T-cell (primary cell): ENCODE results near the gene RGN. TPM values are rescaled to one million over a fixed set of nuclear protein-coding genes. Genes with fewer than 3 reads are reported as not detected.
"Not testable (repeated sequence)": the region's sequence is repeated elsewhere in the genome, so short reads cannot be mapped to it uniquely, and the experiment has no call there.

Source experiments
- ATAC-seq, 4 experiments: fragments of 200-7000 bp in 3 of 4; fragments of 150-1000 bp in 1 of 4; cut with Tn5 transposase; replicated peaks in 1 of 4; 1 replicate in 3 of 4; 2 replicates in 1 of 4; pipeline ENCODE4 v1.10.0; 2021; ENCODE audit warnings: moderate library complexity in 3 of 4, mild to moderate bottlenecking in 2 of 4, moderate number of reproducible peaks in 1 of 4
- CTCF ChIA-PET, 2 donors: fragments of 300-600 bp; sonication (Branson Sonifier 250); formaldehyde crosslinking; loops; one replicate each; lab custom pipeline; 2022; ENCODE audit warnings: antibody characterized with exemption in 2 of 2; lab: Charles Lee
- POLR2A ChIA-PET, 2 donors: fragments of 300-600 bp; sonication (Branson Sonifier 250); formaldehyde crosslinking; loops; one replicate each; lab custom pipeline; 2022; ENCODE audit warnings: antibody characterized with exemption in 2 of 2; lab: Charles Lee
- DNase-seq, 35 experiments: peaks; one replicate each; pipeline versions ENCODE4 v3.0.0 to v3.0.0-alpha.2; 2013 to 2023
- H3K27ac ChIP-seq: one replicate; pipeline ENCODE4 v1.5.1; 2013; ENCODE audit warnings: low read length
- H3K27me3 ChIP-seq, 2 experiments: replicated peaks in 1 of 2; 1 replicate in 1 of 2; 2 replicates in 1 of 2; pipeline versions ENCODE4 v1.6.1 to v1.7.0; 2013; ENCODE audit warnings: low read length in 1 of 2, mixed read lengths in 1 of 2; ENCODE audit not compliant: control insufficient read depth in 2 of 2, insufficient read depth in 2 of 2; ENCODE audit errors: extremely low read depth in 1 of 2
- H3K36me3 ChIP-seq, 2 donors: 1 replicate in 1 of 2; 2 replicates in 1 of 2; pipeline versions ENCODE4 v1.6.1 to v1.7.0; 2013; ENCODE audit warnings: low read length in 1 of 2; ENCODE audit not compliant: control insufficient read depth in 2 of 2, insufficient read depth in 1 of 2; ENCODE audit errors: extremely low read depth in 1 of 2
- H3K4me1 ChIP-seq, 2 experiments: 1 replicate in 1 of 2; 2 replicates in 1 of 2; pipeline versions ENCODE4 v1.6.1 to v1.7.0; 2013; ENCODE audit warnings: low read length in 2 of 2, mixed read lengths in 1 of 2; ENCODE audit not compliant: insufficient read depth in 2 of 2, control insufficient read depth in 1 of 2; ENCODE audit errors: extremely low read depth in 1 of 2
- H3K4me3 ChIP-seq, 2 donors: 1 replicate in 1 of 2; 2 replicates in 1 of 2; pipeline versions ENCODE4 v1.5.1 to v1.7.0; 2013; ENCODE audit warnings: mild to moderate bottlenecking in 2 of 2, low read length in 1 of 2, moderate library complexity in 1 of 2; ENCODE audit not compliant: control insufficient read depth in 1 of 2; ENCODE audit errors: extremely low read depth in 1 of 2
- H3K9me3 ChIP-seq: 2 replicates; pipeline ENCODE4 v1.7.0; 2013
- H3K27ac Mint-ChIP-seq, 2 donors: one replicate each; pipeline ENCODE4 v1.8.0; 2020 to 2021; ENCODE audit warnings: mild to moderate bottlenecking in 2 of 2, mixed read lengths in 2 of 2
- H3K27me3 Mint-ChIP-seq, 2 donors: one replicate each; pipeline ENCODE4 v1.8.0; 2021 to 2022; ENCODE audit warnings: mixed read lengths in 2 of 2
- H3K36me3 Mint-ChIP-seq: one replicate; pipeline ENCODE4 v1.8.0; 2021; ENCODE audit warnings: mixed read lengths
- H3K4me1 Mint-ChIP-seq, 3 donors: one replicate each; pipeline ENCODE4 v1.8.0; 2020 to 2022; ENCODE audit warnings: mixed read lengths in 3 of 3, mild to moderate bottlenecking in 1 of 3
- H3K4me3 Mint-ChIP-seq, 3 donors: one replicate each; pipeline ENCODE4 v1.8.0; 2020 to 2022; ENCODE audit warnings: mild to moderate bottlenecking in 3 of 3, mixed read lengths in 3 of 3, moderate library complexity in 3 of 3
- H3K9me3 Mint-ChIP-seq, 3 donors: one replicate each; pipeline ENCODE4 v1.8.0; 2020 to 2022; ENCODE audit warnings: mixed read lengths in 3 of 3
- WGBS: methylation state at CpG from one replicate; pipeline ENCODE4 v1.1.5; 2013; ENCODE audit warnings: missing lambda C conversion rate; ENCODE audit not compliant: insufficient coverage; 5-methylcytosine and 5-hydroxymethylcytosine counted together
- total RNA-seq, 35 experiments: library from RNA in 6 of 35; stranded (reverse) in 6 of 35; fragments of 120-200 nt in 1 of 35; gene quantifications; one replicate each; pipeline versions ENCODE4 v1.2.1 to v1.2.4 and lab custom pipeline; 2013 to 2026

RGN gene
- total RNA-seq, 5 donors from 2014 or later (not counting 1 experiment from before 2014, with no cell fraction given), result 0.32 TPM; not detected in 4

DNA sequence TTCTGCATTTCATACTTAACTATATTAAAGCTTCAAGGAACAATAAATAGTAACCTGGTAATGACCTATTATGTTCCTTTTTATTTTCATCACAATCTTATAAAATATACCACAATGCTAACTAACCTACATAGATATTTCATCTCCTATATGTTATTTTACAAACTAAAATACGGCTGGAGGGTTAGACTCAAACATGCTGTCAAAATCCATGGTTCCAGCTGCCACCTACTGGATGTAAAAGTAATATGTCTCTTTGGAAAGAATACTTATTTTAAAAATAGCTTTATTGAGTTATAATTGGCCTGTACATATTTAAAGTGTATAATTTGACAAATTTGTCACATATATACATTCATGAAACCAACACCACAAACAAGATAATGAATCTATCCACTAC is 15.0 kb downstream of the RGN start:
- no CpG with 5 or more reads among the region's 1 CpG for WGBS

DNA sequence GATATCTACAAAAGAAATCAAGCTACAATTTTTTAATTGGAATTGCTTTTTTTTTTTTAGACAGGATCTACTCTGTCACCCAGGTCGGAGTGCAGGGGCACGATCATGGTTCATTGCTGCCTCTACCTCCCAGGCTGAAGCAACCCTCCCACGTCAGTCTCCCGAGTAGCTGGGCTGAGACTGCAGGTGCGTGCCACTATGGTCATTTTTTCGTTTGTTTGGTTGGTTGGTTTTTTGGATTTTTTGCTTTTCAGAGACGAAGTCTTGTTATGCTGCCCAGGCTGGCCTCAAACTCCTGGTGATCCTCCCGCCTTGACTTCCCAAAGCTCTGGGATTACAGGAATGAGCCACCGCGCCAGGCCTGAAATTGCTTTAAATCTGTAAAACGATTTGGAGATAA is 15.6 kb downstream of the RGN start:
- Mint-ChIP-seq H3K27ac (no peak overlapping the region), H3K4me1 (peaks cover 8 to 13% (median 12%) of the 10 kb centered on the region in 3 donors), H3K27me3 (peaks cover 0 to 3% of the 10 kb centered on the region in 2 donors), H3K9me3 (no peaks in the 10 kb centered on the region), H3K4me3 (no peak overlapping the region), H3K36me3 (no peaks in the 10 kb centered on the region)
- H3K27ac ChIP-seq, result no peak overlapping the region
- no peak for ATAC-seq
- H3K9me3 ChIP-seq, result no peaks in the 10 kb centered on the region
- H3K36me3 ChIP-seq, result no peaks in the 10 kb centered on the region
- H3K27me3 ChIP-seq, result no peaks in the 10 kb centered on the region
- DNase-seq, result no peak
- H3K4me3 ChIP-seq, result no peak overlapping the region
- POLR2A ChIA-PET, result interaction anchor here in 1 of 2 donors (0.6 kb wide), 1 partner anchor 59 kb away, joined by 4 read pairs; no protein-coding TSS in a partner anchor
- WGBS, result 94% methylated on average over 3 of the region's 11 CpGs
- CTCF ChIA-PET, result interaction anchor here in 1 of 2 donors (0.6 kb wide), 1 partner anchor 11 kb away, joined by 3 read pairs; no protein-coding TSS in a partner anchor
- H3K4me1 ChIP-seq, result no peaks in the 10 kb centered on the region

More for the DNA sequence above, 15.0 kb downstream of the RGN start:
- H3K9me3 Mint-ChIP-seq, result no peaks in the 10 kb centered on the region
- ChIA-PET POLR2A (interaction anchor here (0.6 kb wide), 2 partner anchors 59 to 628 kb away, joined by 3 to 4 read pairs; no protein-coding TSS in a partner anchor), CTCF (interaction anchor here (0.6 kb wide), 2 partner anchors 10 to 321 kb away, joined by 3 read pairs; no protein-coding TSS in a partner anchor)
- Histone ChIP-seq H3K36me3 (no peaks in the 10 kb centered on the region), H3K27ac (no peak overlapping the region), H3K27me3 (no peaks in the 10 kb centered on the region), H3K9me3 (no peaks in the 10 kb centered on the region), H3K4me3 (no peak overlapping the region), H3K4me1 (no peaks in the 10 kb centered on the region)
- H3K27me3 Mint-ChIP-seq, result peaks cover 0 to 3% of the 10 kb centered on the region in 2 donors
- H3K4me3 Mint-ChIP-seq, result no peak overlapping the region
- ATAC-seq (no peak), DNase-seq (peak in 2 of 35 experiments; percentile 1 to 35)
- H3K36me3 Mint-ChIP-seq, result no peaks in the 10 kb centered on the region
- H3K4me1 Mint-ChIP-seq, result peaks cover 8 to 13% (median 12%) of the 10 kb centered on the region in 3 donors
- no peak overlapping the region for H3K27ac Mint-ChIP-seq

DNA sequence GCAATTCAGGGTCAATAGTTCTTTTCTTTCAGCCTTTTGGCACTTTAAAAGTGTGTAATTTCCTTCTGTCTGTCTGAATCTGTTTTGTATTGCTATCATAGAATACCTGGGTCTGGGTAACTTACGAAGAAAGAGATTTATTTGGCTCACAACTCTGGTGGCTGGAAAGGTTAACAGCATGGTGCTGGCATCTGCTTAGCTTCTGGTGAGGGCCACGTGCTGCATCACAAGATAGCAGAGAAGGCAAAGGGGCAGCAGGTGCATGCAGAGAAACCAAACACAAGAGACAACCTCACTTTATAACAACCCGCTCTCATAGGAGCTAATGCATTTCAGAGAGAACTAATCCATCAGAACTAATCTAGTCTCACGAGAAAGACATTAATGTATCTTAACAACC is 18.8 kb downstream of the RGN start:
- no peak overlapping the region for H3K4me3 Mint-ChIP-seq
- no peak overlapping the region for H3K27ac Mint-ChIP-seq
- H3K9me3 Mint-ChIP-seq, result no peaks in the 10 kb centered on the region
- Histone ChIP-seq H3K4me1 (no peaks in the 10 kb centered on the region), H3K27ac (no peak overlapping the region), H3K27me3 (peaks cover 0 to 3% of the 10 kb centered on the region in 2 experiments), H3K9me3 (no peaks in the 10 kb centered on the region), H3K4me3 (no peak overlapping the region), H3K36me3 (no peaks in the 10 kb centered on the region)
- H3K27me3 Mint-ChIP-seq, result peaks cover 0 to 12% of the 10 kb centered on the region in 2 donors
- POLR2A ChIA-PET, result interaction anchor here in 1 of 2 donors (0.6 kb wide), 1 partner anchor 596 kb away, joined by 3 read pairs; no protein-coding TSS in a partner anchor
- H3K36me3 Mint-ChIP-seq, result no peaks in the 10 kb centered on the region
- DNase-seq (no peak), ATAC-seq (no peak)
- CTCF ChIA-PET, result no interaction called here
- WGBS, result no CpG with 5 or more reads among the region's 4 CpGs
- no peaks in the 10 kb centered on the region for H3K4me1 Mint-ChIP-seq

GRCh38 chrX:47098338-47099094 is 20.3 kb downstream of the RGN start:
- ATAC-seq (no peak), DNase-seq (no peak)
- H3K27me3 Mint-ChIP-seq, result peaks cover 0 to 12% of the 10 kb centered on the region in 2 donors
- no peaks in the 10 kb centered on the region for H3K36me3 Mint-ChIP-seq
- H3K4me1 Mint-ChIP-seq, result no peaks in the 10 kb centered on the region
- ChIA-PET CTCF (no interaction called here), POLR2A (no interaction called here)
- H3K27me3 ChIP-seq, result peaks cover 0 to 3% of the 10 kb centered on the region in 2 experiments
- no peak overlapping the region for H3K27ac ChIP-seq
- H3K36me3 ChIP-seq, result no peaks in the 10 kb centered on the region
- H3K4me3 ChIP-seq, result no peak overlapping the region
- H3K9me3 Mint-ChIP-seq, result no peaks in the 10 kb centered on the region
- H3K4me3 Mint-ChIP-seq, result no peak overlapping the region
- no peaks in the 10 kb centered on the region for H3K9me3 ChIP-seq
- no peak overlapping the region for H3K27ac Mint-ChIP-seq
- no peaks in the 10 kb centered on the region for H3K4me1 ChIP-seq
- no CpG with 5 or more reads among the region's 2 CpGs for WGBS

GRCh38 chrX:47101206-47101605 is 23.0 kb downstream of the RGN start:
- H3K27ac ChIP-seq, result no peak overlapping the region
- no peak overlapping the region for H3K4me3 ChIP-seq
- H3K9me3 ChIP-seq, result no peaks in the 10 kb centered on the region
- Mint-ChIP-seq H3K27me3 (peaks cover 0 to 13% of the 10 kb centered on the region in 2 donors), H3K36me3 (no peaks in the 10 kb centered on the region), H3K27ac (no peak overlapping the region), H3K4me3 (no peak overlapping the region), H3K9me3 (no peaks in the 10 kb centered on the region), H3K4me1 (no peaks in the 10 kb centered on the region)
- peaks cover 0 to 3% of the 10 kb centered on the region in 2 experiments for H3K27me3 ChIP-seq
- ATAC-seq, result no peak
- POLR2A ChIA-PET, result no interaction called here
- no peaks in the 10 kb centered on the region for H3K4me1 ChIP-seq
- no peak for DNase-seq
- CTCF ChIA-PET, result no interaction called here
- WGBS, result no CpG with 5 or more reads among the region's 4 CpGs
- no peaks in the 10 kb centered on the region for H3K36me3 ChIP-seq

DNA sequence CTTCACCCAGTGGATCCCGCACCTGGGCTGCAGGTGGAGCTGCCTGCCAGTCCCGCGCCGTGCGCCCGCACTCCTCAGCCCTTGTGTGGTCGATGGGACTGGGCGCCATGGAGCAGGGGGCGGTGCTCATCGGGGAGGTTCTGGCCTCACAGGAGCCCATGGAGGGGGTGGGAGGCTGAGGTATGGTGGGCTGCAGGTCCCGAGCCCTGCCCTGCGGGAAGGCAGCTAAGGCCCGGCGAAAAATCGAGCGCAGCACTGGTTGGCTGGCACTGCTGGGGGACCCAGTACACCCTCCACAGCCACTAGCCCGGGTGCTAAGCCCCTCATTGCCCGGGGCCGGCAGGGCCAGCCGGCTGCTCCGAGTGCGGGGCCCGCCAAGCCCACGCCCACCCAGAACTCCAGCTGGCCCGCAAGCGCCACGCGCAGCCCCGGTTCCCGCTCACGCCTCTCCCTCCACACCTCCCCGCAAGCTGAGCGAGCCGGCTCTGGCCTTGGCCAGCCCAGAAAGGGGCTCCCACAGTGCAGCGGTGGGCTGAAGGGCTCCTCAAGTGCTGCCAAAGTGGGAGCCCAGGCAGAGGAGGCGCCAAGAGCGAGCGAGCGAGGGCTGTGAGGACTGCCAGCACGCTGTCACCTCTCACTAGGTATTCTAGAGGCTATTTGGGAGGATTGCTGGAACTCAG is 32.8 kb downstream of the RGN start:
- no CpG with 5 or more reads among the region's 40 CpGs for WGBS
- POLR2A ChIA-PET, H3K27me3 Mint-ChIP-seq, H3K4me3 Mint-ChIP-seq, H3K27ac Mint-ChIP-seq, H3K27me3 ChIP-seq, H3K4me1 Mint-ChIP-seq, H3K9me3 ChIP-seq, ATAC-seq, CTCF ChIA-PET, H3K36me3 Mint-ChIP-seq, H3K4me3 ChIP-seq, DNase-seq, H3K9me3 Mint-ChIP-seq, H3K27ac ChIP-seq, H3K4me1 ChIP-seq, H3K36me3 ChIP-seq: not testable (repeated sequence)
